AG10803 (cell line): ENCODE data around the gene ATP2B1.
"Not testable (repeated sequence)": the region's sequence is repeated elsewhere in the genome, so short reads cannot be mapped to it uniquely, and the experiment has no call there.

Experiments used
- DNase-seq: peaks from one replicate; pipeline ENCODE4 v3.0.0; 2010; ENCODE audit warnings: low read depth
- H3K4me3 ChIP-seq: 2 replicates; pipeline ENCODE4 v1.5.1; 2011; ENCODE audit warnings: mild to moderate bottlenecking, low read length, control low read depth
- CTCF ChIP-seq: conservative IDR thresholded peaks from 2 replicates; pipeline ENCODE4 v1.5.1; 2011; ENCODE audit warnings: mild to moderate bottlenecking, low read length, control low read depth, inconsistent platforms

Gene ATP2B1

GRCh38 chr12:89708565-89709156 lies at the start of gene ATP2B1:
Gene ATP2B1, minus strand, starts transcription at chr12:89708838. Its CDS starts 52,952 bp downstream, at chr12:89655886.
- no peak for TF ChIP-seq CTCF
- H3K4me3 ChIP-seq: peak within 1 kb of the TSS; percentile 86
- peak; percentile 88 for DNase-seq

- H3K4me3 ChIP-seq: not testable (repeated sequence)
Observed at GRCh38 chr12:89757987-89758386, 49.3 kb upstream of the ATP2B1 start.

GRCh38 chr12:89756585-89757398 lies 48.2 kb upstream of the ATP2B1 start:
- TF ChIP-seq CTCF: no peak
- no peak overlapping the region for H3K4me3 ChIP-seq
- peak; percentile 100 for DNase-seq

More at GRCh38 chr12:89757987-89758386, 49.3 kb upstream of the ATP2B1 start:
- DNase-seq: not testable (repeated sequence)

GRCh38 chr12:89756194-89756584 lies 47.6 kb upstream of the ATP2B1 start:
- H3K4me3 ChIP-seq: no peak overlapping the region
- DNase-seq: no peak
- no peak for TF ChIP-seq CTCF

- TF ChIP-seq CTCF: no peak
- no peak overlapping the region for H3K4me3 ChIP-seq
- DNase-seq: no peak
Observed at GRCh38 chr12:89753997-89754396, 45.4 kb upstream of the ATP2B1 start.

- no peak for TF ChIP-seq CTCF
- H3K4me3 ChIP-seq: no peak overlapping the region
- DNase-seq: no peak
Observed at GRCh38 chr12:89752341-89752740, 43.7 kb upstream of the ATP2B1 start.

GRCh38 chr12:89750389-89751351 lies 42.0 kb upstream of the ATP2B1 start:
- H3K4me3 ChIP-seq: no peak overlapping the region
- no peak for TF ChIP-seq CTCF
- peak; percentile 88 for DNase-seq
